NCI-H345 treated with DMSO at 0.1 percent for 48 hours (cell line): ENCODE measurements around the gene CORO1C.

Source experiments
- DNase-seq: peaks from one replicate; lab custom pipeline; 2025; ENCODE audit not compliant: unreplicated experiment; lab: John Stamatoyannopoulos, UW

CORO1C gene

DNA sequence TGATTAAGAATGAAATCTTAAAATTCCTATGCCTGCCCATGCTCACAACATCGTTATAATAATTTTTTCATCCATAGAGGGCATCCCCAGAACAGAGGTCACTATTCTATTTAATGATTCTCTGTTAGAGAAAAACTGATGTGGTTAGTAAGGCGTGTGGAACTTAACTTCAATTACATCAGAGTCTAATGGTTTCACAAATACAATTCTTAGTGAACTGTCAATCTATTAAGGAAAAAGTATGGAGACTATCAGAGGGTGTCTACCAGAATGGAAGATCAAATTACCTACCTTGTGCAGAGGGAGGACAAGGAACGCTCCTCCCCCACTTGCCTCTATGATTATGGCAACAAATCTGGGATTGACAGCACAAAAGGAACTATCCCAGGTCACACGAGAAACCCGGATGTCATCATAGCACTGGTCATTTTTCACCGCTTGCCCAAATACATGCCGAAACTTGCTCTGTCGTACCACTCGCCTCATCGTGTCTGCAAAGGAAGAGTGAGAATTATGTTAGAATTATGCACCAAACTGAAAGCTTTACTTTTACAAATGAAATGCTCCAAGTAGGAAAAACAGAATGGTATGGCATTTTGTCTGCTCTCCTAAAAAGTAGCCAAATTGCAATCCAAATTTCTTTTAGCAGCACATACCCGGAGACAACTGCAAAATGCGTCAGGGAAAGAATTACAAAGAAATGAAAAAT lies 30.3 kb downstream of the CORO1C start:
- DNase-seq: no peak

DNA sequence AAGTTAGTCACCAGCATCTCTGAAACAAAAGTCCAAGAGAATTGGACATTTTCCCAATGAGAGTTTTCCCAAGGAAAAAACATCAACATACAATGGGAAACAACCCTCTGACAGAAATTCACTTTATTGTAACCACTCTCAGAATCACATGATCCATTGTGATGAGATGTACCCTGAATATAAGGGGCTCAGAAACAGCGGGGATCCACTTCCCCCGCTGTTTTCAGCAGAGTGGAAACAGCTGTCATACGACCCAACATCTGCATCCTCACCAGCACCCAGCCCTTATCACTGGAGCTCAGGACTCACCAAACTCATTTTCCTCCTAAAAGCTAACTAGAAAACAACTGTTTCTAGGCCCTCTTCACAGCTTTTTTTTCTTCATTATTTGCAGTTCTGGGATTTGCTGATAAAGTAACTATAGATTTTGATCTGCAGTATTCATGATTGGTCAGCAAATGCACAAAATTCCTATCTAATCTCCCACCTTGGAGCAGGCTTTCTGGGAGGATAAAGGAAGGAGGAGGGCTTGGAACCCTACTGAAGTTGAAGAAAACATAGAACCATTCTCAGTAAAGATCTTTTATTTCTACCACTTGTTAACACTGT lies 31.3 kb downstream of the CORO1C start:
- no peak for DNase-seq

DNA sequence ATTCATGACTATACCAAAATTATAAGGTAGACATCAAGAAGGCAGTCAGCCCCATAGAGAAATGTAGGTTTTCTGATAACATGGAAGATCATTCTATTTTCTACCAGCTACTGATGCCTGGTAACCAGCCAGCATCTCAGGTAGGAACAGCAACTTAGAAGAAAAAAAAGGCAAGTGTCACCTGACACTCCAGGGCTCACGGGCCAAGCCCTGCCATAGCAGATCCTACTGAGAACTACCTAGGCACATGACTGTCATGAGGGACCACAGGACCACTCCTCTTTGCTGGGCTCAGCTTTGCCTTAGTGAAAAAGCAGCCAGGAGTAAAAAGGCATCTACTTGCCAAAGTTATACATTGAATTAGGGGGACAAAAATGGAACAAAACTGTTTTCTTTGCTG lies 33.4 kb downstream of the CORO1C start:
- DNase-seq: no peak

DNA sequence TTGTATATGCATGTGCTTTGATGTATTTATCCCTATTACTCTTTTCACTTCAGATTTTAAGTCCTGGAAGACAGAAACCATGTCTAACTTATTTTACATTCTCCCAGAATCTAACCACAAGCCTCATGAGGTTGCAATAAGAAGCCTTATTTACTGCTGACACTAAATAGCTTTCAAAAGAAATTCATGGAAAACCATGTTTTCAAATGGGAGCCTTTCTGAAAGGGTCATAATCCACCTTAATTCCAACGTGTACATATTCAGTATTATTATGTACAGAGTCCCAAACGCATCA lies 34.4 kb downstream of the CORO1C start:
- no peak for DNase-seq

DNA sequence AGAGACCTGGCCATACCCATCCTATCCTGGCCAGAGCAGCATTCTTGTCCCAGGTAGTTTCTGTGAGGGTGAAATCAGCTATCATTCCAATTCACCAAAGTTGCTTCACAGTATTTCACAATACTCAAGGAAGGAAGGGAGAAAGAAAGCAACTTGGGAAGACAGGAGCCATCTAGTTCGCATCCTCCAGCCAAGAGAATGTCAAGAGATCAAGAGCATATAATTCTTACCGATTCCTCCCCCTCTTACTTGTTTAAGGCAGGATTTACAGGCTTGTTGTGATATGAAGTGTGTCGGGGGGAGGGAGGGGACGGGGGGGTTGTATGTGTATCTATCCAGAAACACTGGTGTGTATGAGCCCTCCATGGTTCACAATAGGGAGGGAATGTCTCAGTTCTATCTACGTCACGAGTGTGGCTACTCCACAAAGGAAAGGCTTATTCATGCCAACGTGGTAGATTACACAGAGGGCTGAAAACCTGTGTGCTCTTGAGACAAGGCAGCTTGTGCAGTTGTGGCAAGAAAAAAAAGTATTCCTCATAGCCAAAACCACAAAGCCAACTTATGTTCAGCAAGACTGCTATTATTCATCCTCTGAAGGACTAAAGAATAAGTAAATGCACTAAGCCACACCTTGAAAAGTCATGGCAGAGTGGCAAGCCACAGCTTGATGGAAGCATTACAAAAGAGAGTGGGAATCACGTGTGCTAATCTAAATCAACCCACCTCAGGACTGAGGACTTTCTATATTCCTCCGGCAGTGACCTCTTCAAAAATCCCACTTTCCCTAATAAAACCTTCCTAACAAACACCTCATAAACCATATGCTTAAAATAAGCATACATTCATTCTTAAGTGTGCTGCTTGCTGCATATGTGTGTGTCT lies 35.0 kb downstream of the CORO1C start:
- DNase-seq: no peak

DNA sequence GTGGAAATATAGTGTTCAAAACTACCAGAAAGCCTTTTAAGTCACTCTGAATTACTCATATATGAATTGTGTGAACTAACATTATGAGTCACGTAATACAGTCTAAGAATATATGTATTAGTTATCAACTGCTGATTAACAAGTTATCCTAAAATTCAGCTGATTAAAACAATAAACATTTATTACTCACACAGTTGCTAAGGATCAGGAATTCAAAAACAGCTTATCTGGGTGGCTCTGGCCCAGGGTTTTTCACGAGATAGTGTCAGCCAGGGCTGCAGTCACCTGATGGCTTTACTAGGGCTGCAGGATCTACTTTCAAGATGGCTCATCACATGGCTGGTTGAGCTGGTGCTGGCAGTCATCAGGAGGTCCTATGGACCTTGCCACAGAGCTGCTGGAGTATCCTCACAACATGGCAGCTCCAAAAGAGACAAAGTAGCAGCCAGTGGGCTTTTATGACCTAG lies 36.5 kb downstream of the CORO1C start:
- DNase-seq: no peak

DNA sequence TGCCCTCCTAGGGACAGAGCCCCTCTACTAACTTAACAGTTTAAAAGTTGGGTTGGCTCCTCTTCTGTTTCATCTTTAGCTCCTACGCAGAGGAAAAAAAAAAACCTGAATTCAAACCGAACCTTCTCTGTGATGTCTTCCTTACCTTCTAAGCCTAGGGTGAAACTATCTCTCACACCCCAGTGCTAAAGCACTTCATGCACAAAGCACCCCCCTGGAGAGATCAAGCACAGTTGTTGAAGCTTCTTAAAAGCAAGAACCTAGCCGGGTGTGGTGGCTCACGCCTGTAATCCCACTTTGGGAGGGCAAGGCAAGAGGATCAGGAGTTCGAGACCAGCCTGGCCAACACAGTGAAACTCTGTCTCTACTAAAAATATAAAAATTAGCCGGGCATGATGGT lies 37.6 kb downstream of the CORO1C start:
- no peak for DNase-seq

DNA sequence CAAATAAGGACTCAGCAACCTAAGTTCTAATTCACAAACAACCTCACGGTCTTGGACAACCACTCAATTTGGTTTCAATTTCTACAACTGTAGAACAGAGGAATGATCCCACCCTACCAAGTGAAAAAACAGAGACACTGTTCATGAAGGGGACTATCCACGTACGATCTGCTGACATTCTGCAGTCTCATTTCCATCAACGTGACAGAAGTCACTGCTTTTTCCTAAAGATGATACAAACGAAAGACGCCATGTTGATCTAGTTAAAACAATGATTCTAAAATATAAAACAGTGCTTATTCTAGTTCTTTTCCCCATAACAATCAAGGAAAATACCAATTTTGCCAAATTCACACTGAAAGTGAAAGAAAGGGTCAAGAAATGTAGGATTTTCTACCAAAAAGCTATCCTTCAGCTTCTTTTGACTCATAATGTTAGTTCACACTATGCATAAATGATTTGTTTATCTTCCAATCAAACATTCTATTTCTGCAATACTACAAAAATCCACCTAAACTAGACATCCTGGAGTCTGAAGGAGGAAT lies 38.1 kb downstream of the CORO1C start:
- no peak for DNase-seq

DNA sequence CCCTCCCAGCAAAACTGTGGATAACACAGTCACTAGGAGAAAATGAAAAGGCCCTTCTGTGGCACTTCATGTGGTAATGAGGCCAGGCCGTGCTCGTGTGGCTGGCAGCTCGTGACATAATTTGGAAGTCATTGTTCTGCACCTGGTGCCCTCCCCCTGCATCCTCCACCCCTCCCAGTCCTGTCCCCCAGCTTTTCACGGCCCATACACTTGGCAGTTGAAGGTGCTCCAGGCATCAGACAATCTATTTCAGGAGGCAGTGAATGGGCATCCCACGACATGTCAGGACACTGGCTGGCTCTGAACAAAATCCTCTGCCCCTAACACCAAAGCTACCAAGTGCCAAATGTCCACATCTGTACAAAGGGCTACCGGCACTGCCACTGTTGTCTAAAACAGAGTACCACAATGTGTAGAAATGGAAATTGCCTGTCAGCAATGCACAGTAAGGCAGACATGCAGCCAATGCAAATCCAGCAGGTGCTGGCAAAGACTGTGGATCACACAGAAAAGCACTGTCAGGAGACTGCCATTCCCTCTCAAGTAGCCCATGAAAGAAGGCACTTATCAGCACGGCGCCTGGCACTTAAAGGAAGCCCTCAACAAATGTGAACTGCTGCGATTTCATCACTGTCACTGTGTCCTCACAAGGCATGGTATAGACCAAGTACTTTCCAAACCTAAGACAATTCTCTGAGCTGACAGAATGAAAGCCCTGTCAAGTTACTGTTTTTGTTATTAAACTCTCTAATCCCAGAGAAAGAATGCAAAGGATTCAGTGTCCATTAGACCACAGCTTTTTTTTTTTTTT lies 39.1 kb downstream of the CORO1C start:
- peak; percentile 92 for DNase-seq

DNA sequence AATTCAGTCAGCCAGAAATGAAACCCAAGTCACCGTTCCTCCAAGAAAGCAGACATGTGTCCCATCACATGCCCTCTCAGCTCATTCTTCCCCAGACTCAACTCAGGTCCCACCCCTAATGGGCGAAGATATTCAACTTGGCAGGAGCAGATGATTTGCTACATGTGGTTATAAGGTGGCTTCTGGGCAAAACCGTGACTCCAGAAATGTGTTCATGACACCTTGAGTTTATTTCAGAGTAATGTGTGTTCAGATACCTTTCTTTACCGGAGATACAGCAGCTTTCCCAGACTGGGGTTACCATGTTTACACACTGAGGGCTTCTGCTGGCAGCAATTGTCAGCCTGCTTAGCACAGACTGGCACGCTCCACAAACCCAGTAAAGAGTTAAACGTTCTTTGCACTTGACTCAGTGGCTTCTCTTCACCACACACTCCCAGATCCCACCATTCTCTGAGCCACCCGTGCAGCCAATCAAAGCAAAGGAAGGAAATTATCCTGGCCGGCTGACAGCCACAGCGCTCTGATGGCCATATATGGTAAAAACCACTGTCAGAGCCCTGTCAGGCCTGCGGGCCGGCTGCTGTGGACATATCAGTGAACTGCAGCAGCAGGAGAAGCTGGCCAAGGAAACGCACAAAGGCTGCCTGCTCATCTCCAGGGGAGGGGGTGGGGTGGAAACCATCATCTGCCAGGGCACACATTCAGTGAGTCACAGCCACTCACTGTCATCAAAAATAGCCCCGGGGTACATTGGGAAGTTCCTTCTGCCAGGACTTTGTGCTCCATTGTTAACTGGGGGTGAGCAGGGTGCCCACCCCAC lies 39.9 kb downstream of the CORO1C start:
- DNase-seq: peak; percentile 96

DNA sequence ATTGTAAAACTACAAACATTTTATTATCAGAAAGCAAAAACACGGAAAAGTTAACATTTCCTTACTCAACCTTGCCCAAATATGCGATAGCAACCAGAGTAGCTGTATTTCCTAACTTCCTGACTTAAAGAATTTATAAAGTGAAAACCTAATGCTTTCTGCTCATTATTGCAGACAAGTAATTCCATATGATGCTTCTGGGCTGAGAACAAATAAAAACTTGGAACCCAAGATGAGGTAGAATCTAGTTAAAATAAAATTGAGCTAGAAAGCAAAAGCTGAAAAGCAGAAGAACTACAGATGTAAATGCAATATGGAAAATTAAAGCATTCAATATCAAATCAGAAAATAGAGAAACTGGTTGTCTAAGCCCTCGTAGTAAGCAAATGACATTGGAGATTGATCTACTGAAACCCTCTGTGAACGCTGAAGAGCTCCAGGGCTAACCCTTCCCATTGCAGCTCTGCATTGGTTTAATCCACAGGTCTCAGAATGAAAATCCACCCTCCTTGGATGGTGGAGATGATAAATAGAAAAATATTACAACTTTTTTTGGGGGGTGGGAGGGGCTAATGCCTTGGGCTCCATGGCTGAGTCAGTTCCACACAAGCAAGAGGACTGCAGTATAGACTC lies 40.7 kb downstream of the CORO1C start:
- DNase-seq: no peak

DNA sequence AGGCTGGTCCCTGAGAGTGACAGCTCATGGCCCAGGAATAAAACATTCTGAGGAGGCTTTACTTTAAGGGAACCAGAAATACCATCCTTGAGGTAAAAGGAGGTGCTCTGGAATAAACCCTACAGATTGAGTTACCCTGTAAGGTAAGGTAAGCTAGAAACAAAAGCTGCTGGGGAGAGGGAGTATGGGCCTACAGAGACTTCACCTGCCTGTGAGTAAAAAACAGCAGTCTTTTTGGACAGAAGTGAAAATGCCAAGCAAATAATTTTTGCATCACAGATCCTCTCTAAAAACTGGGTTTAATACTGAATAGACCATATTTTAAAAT lies 41.2 kb downstream of the CORO1C start:
- DNase-seq: no peak

DNA sequence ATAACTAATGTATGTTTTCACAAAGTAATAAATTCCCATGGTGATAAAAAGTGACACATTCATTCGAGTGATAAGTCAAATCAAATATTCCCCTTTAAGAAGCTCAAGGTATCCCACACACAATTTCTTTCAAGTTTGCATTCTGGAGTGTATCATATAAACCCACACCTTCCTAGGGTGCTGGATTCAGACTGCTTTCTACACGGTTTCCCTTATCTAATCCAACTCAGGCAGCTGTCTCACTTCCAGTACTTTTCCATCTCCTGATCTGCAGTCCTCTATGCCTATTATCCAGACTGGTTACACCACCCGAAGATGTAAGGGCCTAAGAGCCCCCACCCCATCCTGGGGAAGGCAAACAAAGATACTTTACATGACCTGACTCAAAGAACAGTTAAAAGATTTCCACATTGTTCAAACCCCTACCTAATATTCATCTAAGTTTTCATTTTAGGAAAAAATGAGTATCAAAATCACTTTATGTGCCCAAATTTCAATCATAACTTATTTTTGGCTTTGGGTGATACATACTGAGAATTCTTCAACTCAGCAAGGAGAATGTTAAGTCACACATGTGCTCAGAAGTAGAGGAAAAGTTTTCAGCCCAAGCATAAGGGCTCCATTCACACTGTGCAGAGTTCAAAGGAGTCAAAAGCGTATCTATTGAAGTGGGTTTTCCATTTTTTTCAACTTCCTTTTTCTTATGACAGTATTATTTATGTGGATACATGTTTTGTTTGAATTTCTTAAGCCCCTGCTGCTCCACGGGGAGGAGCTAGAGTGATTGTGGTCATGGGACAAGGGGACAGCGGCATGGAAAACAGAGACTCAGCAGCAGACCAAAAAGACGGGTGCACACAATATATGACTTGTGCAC lies 41.8 kb downstream of the CORO1C start:
- DNase-seq: no peak

DNA sequence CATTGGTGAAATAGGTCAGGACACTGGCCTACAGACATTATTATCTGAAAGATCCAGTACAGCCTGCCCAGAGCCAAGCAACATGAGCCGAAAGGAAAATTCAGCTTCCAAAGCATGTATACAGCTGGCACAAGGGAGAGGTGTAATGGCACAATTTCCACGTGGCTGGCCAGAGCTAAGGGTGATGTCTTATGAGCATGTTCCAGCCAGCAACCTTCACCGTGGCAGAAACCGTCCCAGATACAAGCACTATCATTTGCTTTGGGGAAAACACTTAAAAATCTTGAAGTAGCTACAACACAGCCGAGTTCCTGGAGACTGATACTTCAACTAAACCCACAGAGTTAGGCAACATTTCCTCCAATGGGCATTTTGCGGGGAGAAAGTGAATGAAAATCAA lies 44.5 kb downstream of the CORO1C start:
- DNase-seq: no peak

DNA sequence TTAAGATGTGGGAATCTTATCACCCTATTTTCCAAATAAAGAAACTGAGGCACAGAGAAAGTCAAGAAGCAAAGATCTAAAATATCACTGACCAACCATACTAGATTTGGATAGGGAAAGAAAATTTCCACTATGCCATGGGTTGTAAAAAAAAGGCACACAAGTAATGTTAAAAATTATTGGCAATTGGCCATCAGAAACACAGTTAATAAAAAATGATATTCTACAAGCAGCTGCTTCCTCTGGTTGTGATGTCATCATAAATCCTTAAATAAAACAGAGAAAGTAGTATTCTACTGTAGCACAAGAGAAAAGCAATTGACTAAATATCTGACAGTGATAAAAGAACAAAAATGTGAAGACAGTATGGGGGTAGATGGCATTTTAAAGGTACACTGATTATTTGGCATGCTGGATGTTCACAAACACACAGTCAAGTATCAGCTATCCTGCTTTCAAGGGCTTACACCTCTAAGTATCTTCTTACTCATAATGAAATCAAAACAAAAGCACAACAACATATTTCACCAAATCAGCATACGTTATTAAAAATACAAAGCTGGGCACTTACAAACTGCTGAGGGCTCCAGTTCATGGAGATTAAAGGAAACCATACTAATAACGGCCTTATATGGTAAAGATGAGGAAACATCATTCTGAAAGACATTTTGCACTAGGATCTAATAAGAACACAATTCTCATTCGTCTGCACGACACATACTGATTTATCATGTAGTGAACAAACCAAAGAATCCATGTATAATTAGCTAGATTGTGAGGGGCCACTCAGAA lies 45.7 kb downstream of the CORO1C start:
- no peak for DNase-seq

DNA sequence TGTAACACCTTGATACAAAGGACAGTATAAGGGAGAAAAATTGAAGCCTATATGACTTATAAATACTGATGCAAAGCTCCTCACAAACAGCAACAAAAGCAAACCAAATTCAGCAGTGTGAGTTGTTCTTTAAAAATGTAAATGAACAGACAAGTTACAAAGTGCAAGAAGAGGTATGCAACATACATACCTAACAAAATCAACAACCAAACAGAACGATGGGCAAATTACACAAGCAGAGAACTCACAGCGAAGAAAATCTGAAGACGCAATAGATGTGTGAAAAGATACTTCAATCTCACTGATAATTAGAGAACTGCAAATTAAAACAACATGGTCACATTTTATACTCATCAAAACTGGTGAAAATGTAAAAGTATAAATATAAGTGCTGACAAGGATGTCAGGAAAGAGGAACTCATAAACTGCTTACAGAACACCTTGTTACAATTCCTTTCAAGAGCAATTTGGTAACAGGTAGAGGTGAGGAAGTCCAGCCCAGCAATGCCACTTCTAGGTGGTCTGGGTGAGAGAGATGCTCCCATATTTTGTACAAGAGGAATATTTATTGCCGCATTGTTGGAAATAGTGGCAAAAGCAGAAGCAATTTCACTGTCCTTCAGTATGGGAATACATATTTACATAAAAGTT lies 47.3 kb downstream of the CORO1C start:
- no peak for DNase-seq

DNA sequence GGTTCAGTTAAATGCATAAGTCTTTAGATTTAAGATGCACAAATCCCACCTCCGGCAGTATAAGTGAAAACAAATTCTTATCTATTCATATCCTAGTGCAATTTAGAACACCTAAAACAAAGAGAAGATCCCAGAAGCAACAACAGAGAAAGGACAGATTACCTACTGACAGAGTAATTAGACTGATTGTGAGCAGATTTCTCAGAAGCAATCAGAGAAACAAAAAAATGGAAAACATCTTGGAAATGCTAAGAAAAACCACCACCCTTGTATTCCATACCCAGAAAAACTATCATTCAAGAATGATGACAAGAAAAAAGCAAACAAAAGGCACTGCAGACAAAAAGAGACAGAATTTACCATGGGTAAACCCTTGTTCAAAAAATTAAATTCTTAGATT lies 50.0 kb downstream of the CORO1C start:
- DNase-seq: no peak
